HG02840 (cell line): Measurements from ENCODE around the gene SH3PXD2B.

ENCODE experiments used
- ATAC-seq: cut with Tn5 transposase; IDR thresholded peaks from one replicate; pipeline ENCODE4 v1.9.1; 2021; ENCODE audit warnings: mild to moderate bottlenecking, moderate library complexity, moderate number of reproducible peaks; ENCODE audit not compliant: unreplicated experiment, low FRiP score

The SH3PXD2B gene

GRCh38 chr5:172438319-172438668 is 16.0 kb downstream of the SH3PXD2B start:
- ATAC-seq, result no peak

GRCh38 chr5:172437445-172438318 is 16.6 kb downstream of the SH3PXD2B start:
- no peak for ATAC-seq

GRCh38 chr5:172436879-172437369 is 17.4 kb downstream of the SH3PXD2B start:
- ATAC-seq, result no peak

- no peak for ATAC-seq
Measured at GRCh38 chr5:172436078-172436878, 18.0 kb downstream of the SH3PXD2B start.

GRCh38 chr5:172435362-172436077 is 18.8 kb downstream of the SH3PXD2B start:
- ATAC-seq, result no peak

GRCh38 chr5:172434251-172434650 is 20.1 kb downstream of the SH3PXD2B start:
- no peak for ATAC-seq

GRCh38 chr5:172433513-172433912 is 20.8 kb downstream of the SH3PXD2B start:
- ATAC-seq, result no peak

- ATAC-seq, result no peak
Measured at GRCh38 chr5:172433071-172433470, 21.3 kb downstream of the SH3PXD2B start.

- ATAC-seq, result no peak
Measured at GRCh38 chr5:172430354-172430753, 24.0 kb downstream of the SH3PXD2B start.

- ATAC-seq, result no peak
Measured at GRCh38 chr5:172429201-172429940, 25.0 kb downstream of the SH3PXD2B start.

GRCh38 chr5:172428224-172429166 is 25.8 kb downstream of the SH3PXD2B start:
- no peak for ATAC-seq

- no peak for ATAC-seq
Measured at GRCh38 chr5:172427202-172427601, 27.1 kb downstream of the SH3PXD2B start.

GRCh38 chr5:172426086-172426485 is 28.2 kb downstream of the SH3PXD2B start:
- ATAC-seq, result no peak

GRCh38 chr5:172425402-172425801 is 28.9 kb downstream of the SH3PXD2B start:
- no peak for ATAC-seq

- ATAC-seq, result no peak
Measured at GRCh38 chr5:172424808-172425207, 29.5 kb downstream of the SH3PXD2B start.

GRCh38 chr5:172424111-172424490 is 30.2 kb downstream of the SH3PXD2B start:
- no peak for ATAC-seq

GRCh38 chr5:172423379-172424110 is 30.8 kb downstream of the SH3PXD2B start:
- no peak for ATAC-seq

GRCh38 chr5:172422255-172422654 is 32.1 kb downstream of the SH3PXD2B start:
- ATAC-seq, result no peak
